ENCODE data around the gene STAG1. TPM values are rescaled to one million over a fixed set of nuclear protein-coding genes. Genes with fewer than 3 reads are reported as not detected.
"Not testable (repeated sequence)": the region's sequence is repeated elsewhere in the genome, so short reads cannot be mapped to it uniquely, and the experiment has no call there.

Gene STAG1
- total RNA-seq, 2 donors from 2014 or later: 41.7 to 56.2 TPM

- intact Hi-C loops (cut with DNase I, micrococcal nuclease): loop anchor here (10.0 kb wide), 4 partner anchors 206 to 676 kb away; partner anchors contain the start of gene MSL2 (in 1 of the 2)
- DNase-seq: peak in 1 of 2 donors; percentile 24
- no peak for ATAC-seq
These were observed 1.8 kb downstream of the STAG1 start for GRCh38 chr3:136750209-136750896.

GRCh38 chr3:136749602-136750001, 2.6 kb downstream of the STAG1 start:
- intact Hi-C loops (cut with DNase I, micrococcal nuclease): loop anchor here (10.0 kb wide), 4 partner anchors 205 to 675 kb away; partner anchors contain the start of gene MSL2 (in 1 of the 2)
- DNase-seq, ATAC-seq: not testable (repeated sequence)

- ATAC-seq (no peak), DNase-seq (no peak)
- intact Hi-C loops (cut with DNase I, micrococcal nuclease): no loop called here
These were observed 3.1 kb downstream of the STAG1 start for GRCh38 chr3:136749091-136749490.

GRCh38 chr3:136745916-136746315, 6.3 kb downstream of the STAG1 start:
- DNase-seq (no peak), ATAC-seq (no peak)
- intact Hi-C loops (cut with DNase I, micrococcal nuclease): no loop called here

DNA sequence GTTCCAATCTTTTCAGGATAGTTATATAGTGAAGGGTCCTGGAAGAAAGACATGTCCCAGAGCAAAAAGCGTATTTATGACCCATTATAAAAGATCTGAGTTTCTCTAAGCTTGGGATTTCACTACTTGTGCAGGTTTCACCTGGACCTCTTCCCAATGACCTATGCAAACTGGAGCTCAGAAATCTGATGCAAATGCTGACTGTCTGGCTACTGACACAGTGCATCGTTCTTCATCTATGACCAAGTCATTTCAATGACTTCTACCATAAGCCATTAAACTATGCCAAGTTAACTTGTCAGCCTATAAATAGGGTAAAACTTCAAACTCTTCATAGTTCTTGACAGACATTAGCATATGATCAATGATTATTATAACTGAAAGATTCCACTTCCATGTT, 11.1 kb downstream of the STAG1 start:
- intact Hi-C loops (cut with DNase I, micrococcal nuclease): no loop called here
- ATAC-seq (no peak), DNase-seq (no peak)

- ATAC-seq: no peak
- no peak for DNase-seq
- intact Hi-C loops (cut with DNase I, micrococcal nuclease): no loop called here
These were observed 11.7 kb downstream of the STAG1 start for GRCh38 chr3:136740351-136740958.

DNA sequence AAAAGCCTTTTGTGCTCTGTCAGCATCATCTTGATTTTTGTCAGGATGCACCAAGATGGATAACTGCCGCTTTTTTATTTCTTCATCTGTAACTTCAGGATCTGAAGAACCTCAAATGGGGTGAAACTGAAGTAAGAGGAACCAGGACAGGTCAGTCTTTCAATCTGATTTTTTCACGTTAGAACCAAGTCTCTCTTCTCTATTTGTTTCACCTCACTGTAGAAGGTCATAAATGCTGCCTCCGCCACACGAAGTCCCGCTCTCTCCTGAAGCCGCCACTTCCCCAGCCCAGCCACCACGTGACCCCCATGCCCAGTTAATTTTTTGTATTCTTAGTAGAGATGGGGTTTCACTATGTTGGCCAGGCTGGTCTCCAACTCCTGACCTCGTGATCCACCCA, 15.2 kb downstream of the STAG1 start:
- ATAC-seq; DNase-seq; intact Hi-C loops (cut with DNase I, micrococcal nuclease): not testable (repeated sequence)

DNA sequence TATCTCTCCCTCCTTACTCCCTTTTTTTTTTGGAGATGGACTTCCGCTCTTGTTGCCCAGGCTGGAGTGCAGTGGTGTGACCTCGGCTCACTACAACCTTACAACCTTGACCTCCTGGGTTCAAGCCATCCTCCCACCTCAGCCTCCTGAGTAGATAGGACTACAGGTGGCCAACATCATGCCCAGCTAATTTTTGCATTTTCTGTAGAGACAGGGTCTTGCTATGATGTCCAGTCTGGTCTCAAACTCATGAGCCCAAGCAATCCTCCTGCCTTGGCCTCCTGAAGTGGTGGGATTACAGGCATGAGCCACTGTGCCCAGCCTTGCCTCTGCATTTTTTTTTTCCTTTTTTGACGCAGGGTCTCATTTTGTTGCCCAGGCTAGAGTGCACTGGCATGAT, 17.1 kb downstream of the STAG1 start:
- intact Hi-C loops (cut with DNase I, micrococcal nuclease): no loop called here
- ATAC-seq: no peak
- no peak for DNase-seq

DNA sequence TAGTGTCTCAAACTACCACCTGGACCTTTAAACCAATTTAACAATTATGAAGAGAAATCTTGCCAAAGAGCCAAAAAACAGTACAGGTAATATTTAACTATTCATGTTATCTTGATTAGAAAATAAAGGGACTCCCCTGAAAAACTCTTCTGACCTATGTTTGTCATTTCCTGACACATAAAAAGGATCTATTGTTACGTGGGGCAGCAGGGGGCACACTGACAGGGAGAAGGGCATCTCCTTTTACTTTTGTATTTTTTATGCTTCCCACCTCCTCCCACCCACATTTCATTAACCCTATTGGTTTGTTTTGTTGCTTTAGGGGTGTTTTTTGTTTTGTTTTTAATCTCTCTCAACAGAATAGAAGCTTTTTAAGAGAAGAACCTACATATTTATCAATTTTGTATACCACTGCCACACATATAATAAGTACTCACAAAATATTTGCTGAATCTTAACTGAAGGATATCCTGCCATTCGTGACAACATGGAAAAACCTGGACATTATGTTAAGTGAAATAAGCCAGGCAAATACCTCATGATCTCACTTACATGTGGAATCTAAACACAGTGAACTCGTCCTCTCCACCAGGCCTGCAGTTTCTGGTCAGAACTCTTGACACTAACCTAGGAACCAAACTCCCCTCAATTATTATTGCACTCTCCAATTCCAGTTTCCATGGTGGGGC, 17.7 kb downstream of the STAG1 start:
- DNase-seq (no peak), ATAC-seq (no peak)
- intact Hi-C loops (cut with DNase I, micrococcal nuclease): no loop called here

- intact Hi-C loops (cut with DNase I, micrococcal nuclease): no loop called here
- DNase-seq (no peak), ATAC-seq (no peak)
These were observed 18.8 kb downstream of the STAG1 start for GRCh38 chr3:136733317-136733833.

- intact Hi-C loops (cut with DNase I, micrococcal nuclease): no loop called here
- peak; percentile 74 for ATAC-seq
- no peak for DNase-seq
These were observed 20.8 kb downstream of the STAG1 start for GRCh38 chr3:136731274-136731884.

- intact Hi-C loops (cut with DNase I, micrococcal nuclease): no loop called here
- ATAC-seq (peak; percentile 92), DNase-seq (no peak)
These were observed 21.4 kb downstream of the STAG1 start for GRCh38 chr3:136730595-136731273.

DNA sequence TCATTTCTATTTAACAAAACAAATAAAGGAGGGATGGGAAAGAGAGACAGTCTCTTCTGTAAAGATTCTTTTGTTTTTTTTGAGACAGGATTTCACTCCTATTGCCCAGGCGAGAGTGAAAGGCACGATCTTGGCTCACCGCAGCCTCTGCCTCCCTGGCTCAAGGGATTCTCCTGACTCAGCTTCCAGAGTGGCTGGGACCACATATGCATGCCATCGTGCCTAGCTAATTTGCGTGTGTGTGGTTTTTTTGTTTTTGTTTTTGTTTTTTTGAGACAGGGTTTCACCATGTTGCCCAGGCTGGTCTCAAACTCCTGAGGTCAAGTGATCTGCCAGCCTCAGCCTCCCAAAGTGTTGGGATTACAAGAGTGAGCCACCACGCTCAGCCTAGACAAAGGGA, 23.3 kb downstream of the STAG1 start:
- intact Hi-C loops (cut with DNase I, micrococcal nuclease): no loop called here
- ATAC-seq: no peak
- DNase-seq: no peak

DNA sequence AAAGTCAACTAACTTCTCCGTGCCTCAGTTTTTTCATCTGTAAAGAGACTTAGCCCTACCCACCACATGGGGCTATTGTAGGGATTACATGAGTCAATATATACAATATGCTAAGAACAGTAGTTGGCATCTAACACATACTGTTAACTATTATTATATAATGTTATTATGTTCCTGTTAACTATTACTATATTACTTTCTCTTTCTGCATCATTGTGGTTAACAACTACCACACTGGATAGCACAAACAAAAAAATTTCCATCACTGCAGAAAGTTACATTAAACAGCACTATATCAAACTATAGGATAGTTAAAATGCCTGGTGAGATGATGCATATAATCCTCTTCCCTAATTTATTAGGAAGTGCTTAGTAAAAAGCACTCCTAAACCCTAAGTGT, 23.7 kb downstream of the STAG1 start:
- DNase-seq (no peak), ATAC-seq (no peak)
- intact Hi-C loops (cut with DNase I, micrococcal nuclease): no loop called here

DNA sequence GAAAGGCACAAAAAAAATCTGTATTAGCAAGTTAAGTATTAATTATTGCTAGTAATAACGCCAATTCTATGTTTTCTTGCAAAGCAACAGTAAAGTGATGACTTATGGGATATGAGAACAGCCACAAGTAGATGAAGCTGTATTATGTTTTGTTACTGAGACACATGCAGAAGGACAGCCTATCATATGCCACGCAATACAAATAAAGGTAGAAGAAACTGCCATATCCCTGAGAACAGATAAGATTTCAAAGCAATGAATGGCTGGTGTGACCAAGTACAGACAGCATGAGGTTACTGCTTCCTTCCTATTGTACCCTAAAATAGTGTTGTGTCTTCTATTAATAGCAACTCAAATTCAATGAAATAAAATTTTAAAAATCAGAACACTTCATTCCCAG, 26.7 kb downstream of the STAG1 start:
- ATAC-seq: peak; percentile 14
- intact Hi-C loops (cut with DNase I, micrococcal nuclease): no loop called here
- no peak for DNase-seq

- DNase-seq; intact Hi-C loops (cut with DNase I, micrococcal nuclease); ATAC-seq: not testable (repeated sequence)
These were observed 29.3 kb downstream of the STAG1 start for GRCh38 chr3:136722916-136723315.

DNA sequence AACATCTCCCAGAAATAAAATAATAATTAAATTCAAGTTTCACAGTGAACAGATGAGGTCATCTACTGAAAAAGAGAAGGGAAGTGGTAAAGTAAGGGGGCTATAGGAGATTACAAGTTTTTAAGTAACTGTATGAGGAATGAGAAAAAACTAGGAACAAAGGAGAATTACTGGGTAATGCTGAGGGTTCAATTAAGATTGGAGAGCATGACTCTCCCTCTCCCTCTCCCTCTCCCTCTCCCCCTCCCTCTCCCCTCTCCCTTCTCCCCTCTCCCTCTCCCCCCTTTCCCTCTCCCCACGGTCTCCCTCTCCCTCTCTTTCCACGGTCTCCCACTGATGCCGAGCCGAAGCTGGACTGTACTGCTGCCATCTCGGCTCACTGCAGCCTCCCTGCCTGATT, 29.8 kb downstream of the STAG1 start:
- not testable (repeated sequence) for DNase-seq, ATAC-seq

GRCh38 chr3:136720091-136720490, 32.1 kb downstream of the STAG1 start:
- DNase-seq: no peak
- intact Hi-C loops (cut with DNase I, micrococcal nuclease): no loop called here
- ATAC-seq: no peak

More for the DNA sequence above, 29.8 kb downstream of the STAG1 start:
- intact Hi-C loops (cut with DNase I, micrococcal nuclease): not testable (repeated sequence)

DNA sequence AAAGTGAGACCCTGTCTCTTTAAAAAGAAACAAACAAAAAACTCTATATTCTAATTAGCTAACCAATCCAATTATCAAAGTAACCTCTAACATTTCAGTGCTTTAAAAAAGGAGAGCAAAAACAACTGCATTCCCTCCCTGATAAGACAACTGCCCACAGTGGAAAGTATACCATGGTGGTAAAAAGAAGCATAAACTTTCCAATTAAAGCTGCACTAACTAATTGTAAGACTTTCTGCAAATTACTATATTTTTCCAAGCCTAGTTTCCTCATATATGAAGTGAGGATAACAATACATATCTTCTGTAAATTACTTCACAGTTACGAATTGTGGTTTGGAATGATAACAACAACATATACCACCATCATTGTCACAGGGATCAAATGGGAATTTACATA, 35.5 kb downstream of the STAG1 start:
- no peak for ATAC-seq
- DNase-seq: no peak
- intact Hi-C loops (cut with DNase I, micrococcal nuclease): no loop called here
